Head of caudate nucleus (tissue), 42 donors: ENCODE data around the gene SLC7A7.
"Not testable (repeated sequence)": the region's sequence is repeated elsewhere in the genome, so short reads cannot be mapped to it uniquely, and the experiment has no call there.

Experiments used
- DNase-seq, 42 donors: peaks; one replicate each; pipeline versions ENCODE4 v3.0.0 to v3.0.0-alpha.2; 2020 to 2021; ENCODE audit warnings: mixed read lengths in 7 of 42
- intact Hi-C: fragments of 100-400 bp; cut with DNase I; formaldehyde crosslinking; loops from one replicate; pipeline ENCODE4 v1.15.0; 2022

SLC7A7 gene

GRCh38 chr14:22737052-22737451 lies 78.2 kb downstream of the SLC7A7 start:
- intact Hi-C loops = no loop called here
- DNase-seq = no peak

GRCh38 chr14:22736384-22736783 lies 78.9 kb downstream of the SLC7A7 start:
- DNase-seq, intact Hi-C loops: not testable (repeated sequence)

GRCh38 chr14:22735096-22735495 lies 80.1 kb downstream of the SLC7A7 start:
- intact Hi-C loops = no loop called here
- no peak for DNase-seq

- DNase-seq = no peak
- intact Hi-C loops = no loop called here
These were observed 81.4 kb downstream of the SLC7A7 start for GRCh38 chr14:22733829-22734228.

GRCh38 chr14:22732062-22732461 lies 83.2 kb downstream of the SLC7A7 start:
- intact Hi-C loops, DNase-seq: not testable (repeated sequence)

GRCh38 chr14:22726012-22726411 lies 89.2 kb downstream of the SLC7A7 start:
- intact Hi-C loops = no loop called here
- DNase-seq = no peak

- intact Hi-C loops, DNase-seq: not testable (repeated sequence)
These were observed 89.9 kb downstream of the SLC7A7 start for GRCh38 chr14:22725374-22725773.

- intact Hi-C loops, DNase-seq: not testable (repeated sequence)
These were observed 90.4 kb downstream of the SLC7A7 start for GRCh38 chr14:22724847-22725246.

- intact Hi-C loops = no loop called here
- no peak for DNase-seq
These were observed 91.4 kb downstream of the SLC7A7 start for GRCh38 chr14:22723815-22724214.
